Rectal smooth muscle tissue (tissue), 1 donor: ENCODE data around the gene NUDT2.

ENCODE experiments used
- H3K27ac ChIP-seq: one replicate; pipeline ENCODE4 v1.7.0; 2013; ENCODE audit warnings: low read depth, low read length, inconsistent platforms
- H3K27me3 ChIP-seq: one replicate; pipeline ENCODE4 v1.7.0; 2013; ENCODE audit warnings: low read length; ENCODE audit not compliant: control insufficient read depth, insufficient read depth
- H3K36me3 ChIP-seq: one replicate; pipeline ENCODE4 v1.7.0; 2013; ENCODE audit warnings: low read length; ENCODE audit not compliant: control insufficient read depth, insufficient read depth
- H3K4me1 ChIP-seq: one replicate; pipeline ENCODE4 v1.7.0; 2013; ENCODE audit warnings: low read length; ENCODE audit not compliant: control insufficient read depth, insufficient read depth
- H3K4me3 ChIP-seq: one replicate; pipeline ENCODE4 v1.7.0; 2013; ENCODE audit warnings: low read length
- H3K9ac ChIP-seq: one replicate; pipeline ENCODE4 v1.7.0; 2013; ENCODE audit warnings: low read length

NUDT2 gene

GRCh38 chr9:34384368-34385165 lies 55.2 kb downstream of the NUDT2 start:
- H3K4me1 ChIP-seq = peaks cover 9% of the 10 kb centered on the region
- no peaks in the 10 kb centered on the region for H3K36me3 ChIP-seq
- no peaks in the 10 kb centered on the region for H3K27me3 ChIP-seq
- no peak overlapping the region for H3K27ac ChIP-seq
- no peak overlapping the region for H3K9ac ChIP-seq
- H3K4me3 ChIP-seq = no peak overlapping the region

GRCh38 chr9:34385561-34386230 lies 56.3 kb downstream of the NUDT2 start:
- H3K36me3 ChIP-seq = no peaks in the 10 kb centered on the region
- H3K27ac ChIP-seq = no peak overlapping the region
- no peaks in the 10 kb centered on the region for H3K4me1 ChIP-seq
- H3K9ac ChIP-seq = no peak overlapping the region
- no peaks in the 10 kb centered on the region for H3K27me3 ChIP-seq
- no peak overlapping the region for H3K4me3 ChIP-seq

- H3K36me3 ChIP-seq = no peaks in the 10 kb centered on the region
- no peak overlapping the region for H3K27ac ChIP-seq
- H3K27me3 ChIP-seq = no peaks in the 10 kb centered on the region
- H3K4me1 ChIP-seq = no peaks in the 10 kb centered on the region
- H3K4me3 ChIP-seq = no peak overlapping the region
- H3K9ac ChIP-seq = no peak overlapping the region
Measured at GRCh38 chr9:34386656-34387055, 57.3 kb downstream of the NUDT2 start.

GRCh38 chr9:34387239-34387638 lies 57.9 kb downstream of the NUDT2 start:
- Histone ChIP-seq H3K9ac (no peak overlapping the region), H3K4me1 (no peaks in the 10 kb centered on the region), H3K27ac (no peak overlapping the region), H3K4me3 (no peak overlapping the region), H3K36me3 (no peaks in the 10 kb centered on the region), H3K27me3 (no peaks in the 10 kb centered on the region)

- H3K27ac ChIP-seq = no peak overlapping the region
- peaks cover 3% of the 10 kb centered on the region for H3K36me3 ChIP-seq
- H3K4me1 ChIP-seq = no peaks in the 10 kb centered on the region
- no peaks in the 10 kb centered on the region for H3K27me3 ChIP-seq
- H3K9ac ChIP-seq = no peak overlapping the region
- no peak overlapping the region for H3K4me3 ChIP-seq
Measured at GRCh38 chr9:34392511-34392910, 63.1 kb downstream of the NUDT2 start.
